ENCODE results near the gene ATP8B4.
A peak's percentile ranks its signal among the peaks of the same experiment; 100 is the strongest.
"Not testable (repeated sequence)": the region's sequence is repeated elsewhere in the genome, so short reads cannot be mapped to it uniquely, and the experiment has no call there.

ATP8B4 gene

GRCh38 chr15:50119063-50120040, at the start of gene ATP8B4:
Gene ATP8B4, minus strand, starts transcription at chr15:50119233. Its CDS starts 12,267 bp downstream, at chr15:50106966.
- no peak for DNase-seq

GRCh38 chr15:50168379-50168778, 49.3 kb upstream of the ATP8B4 start:
- no peak for DNase-seq

- no peak for DNase-seq
These were observed 48.1 kb upstream of the ATP8B4 start for GRCh38 chr15:50167110-50167509.

- DNase-seq = no peak
These were observed 47.2 kb upstream of the ATP8B4 start for GRCh38 chr15:50166216-50166615.

GRCh38 chr15:50164458-50164857, 45.4 kb upstream of the ATP8B4 start:
- no peak for DNase-seq

- no peak for DNase-seq
These were observed 44.8 kb upstream of the ATP8B4 start for GRCh38 chr15:50163719-50164410.

- DNase-seq = no peak
These were observed 44.1 kb upstream of the ATP8B4 start for GRCh38 chr15:50162969-50163718.

- DNase-seq = not testable (repeated sequence)
These were observed 39.2 kb upstream of the ATP8B4 start for GRCh38 chr15:50158236-50158635.

- DNase-seq = no peak
These were observed 32.4 kb upstream of the ATP8B4 start for GRCh38 chr15:50151476-50151875.

GRCh38 chr15:50150851-50151250, 31.8 kb upstream of the ATP8B4 start:
- DNase-seq = no peak

- no peak for DNase-seq
These were observed 31.3 kb upstream of the ATP8B4 start for GRCh38 chr15:50150349-50150748.

GRCh38 chr15:50149090-50149489, 30.1 kb upstream of the ATP8B4 start:
- DNase-seq = no peak

- peak; percentile 28 for DNase-seq
These were observed 29.4 kb upstream of the ATP8B4 start for GRCh38 chr15:50148362-50148963.

GRCh38 chr15:50146632-50147031, 27.6 kb upstream of the ATP8B4 start:
- DNase-seq = no peak

GRCh38 chr15:50145451-50145872, 26.4 kb upstream of the ATP8B4 start:
- DNase-seq = peak; percentile 24

GRCh38 chr15:50144341-50145120, 25.5 kb upstream of the ATP8B4 start:
- DNase-seq = no peak

- no peak for DNase-seq
These were observed 24.3 kb upstream of the ATP8B4 start for GRCh38 chr15:50143255-50143860.

- no peak for DNase-seq
These were observed 22.8 kb upstream of the ATP8B4 start for GRCh38 chr15:50141856-50142255.

- DNase-seq = no peak
These were observed 21.9 kb upstream of the ATP8B4 start for GRCh38 chr15:50140983-50141382.

- no peak for DNase-seq
These were observed 21.1 kb upstream of the ATP8B4 start for GRCh38 chr15:50140098-50140497.

GRCh38 chr15:50138391-50138790, 19.4 kb upstream of the ATP8B4 start:
- no peak for DNase-seq
